LNCaP clone FGC (cell line): ENCODE data around the gene RAB39A.

Experiments
- DNase-seq: peaks from one replicate; pipeline ENCODE4 v3.0.0-alpha.2; 2011; ENCODE audit warnings: low read depth
- H3K4me3 ChIP-seq: 2 replicates; pipeline ENCODE4 v1.5.1; 2011; ENCODE audit warnings: mild to moderate bottlenecking, low read depth, low read length, control low read depth
- CTCF ChIP-seq: IDR thresholded peaks from 2 replicates; pipeline ENCODE4 v1.5.1; 2012; ENCODE audit warnings: mild to moderate bottlenecking; ENCODE audit not compliant: control insufficient read depth, insufficient read depth; ENCODE audit errors: extremely low read depth

The RAB39A gene

GRCh38 chr11:107962181-107962580 lies 33.9 kb downstream of the RAB39A start:
- TF ChIP-seq CTCF = no peak
- DNase-seq = no peak
- no peak overlapping the region for H3K4me3 ChIP-seq

- TF ChIP-seq CTCF = no peak
- no peak for DNase-seq
Measured at GRCh38 chr11:107963091-107963490, 34.8 kb downstream of the RAB39A start.

GRCh38 chr11:107969219-107969618 lies 41.0 kb downstream of the RAB39A start:
- TF ChIP-seq CTCF = no peak
- DNase-seq = no peak
- no peak overlapping the region for H3K4me3 ChIP-seq

More at GRCh38 chr11:107963091-107963490, 34.8 kb downstream of the RAB39A start:
- H3K4me3 ChIP-seq = no peak overlapping the region

GRCh38 chr11:107970049-107970448 lies 41.8 kb downstream of the RAB39A start:
- TF ChIP-seq CTCF = no peak
- no peak overlapping the region for H3K4me3 ChIP-seq
- no peak for DNase-seq

- no peak overlapping the region for H3K4me3 ChIP-seq
- no peak for TF ChIP-seq CTCF
- DNase-seq = no peak
Measured at GRCh38 chr11:107973641-107974040, 45.4 kb downstream of the RAB39A start.

- no peak for DNase-seq
- no peak overlapping the region for H3K4me3 ChIP-seq
- TF ChIP-seq CTCF = no peak
Measured at GRCh38 chr11:107988397-107989158, 60.3 kb downstream of the RAB39A start.

- DNase-seq = no peak
- TF ChIP-seq CTCF = no peak
Measured at GRCh38 chr11:107991868-107992414, 63.7 kb downstream of the RAB39A start.

More at GRCh38 chr11:107991868-107992414, 63.7 kb downstream of the RAB39A start:
- no peak overlapping the region for H3K4me3 ChIP-seq
